Osteoblast (primary cell): ENCODE data around the gene FNBP1L. TPM values are rescaled to one million over a fixed set of nuclear protein-coding genes. Genes with fewer than 3 reads are reported as not detected.
"Not testable (repeated sequence)": the region's sequence is repeated elsewhere in the genome, so short reads cannot be mapped to it uniquely, and the experiment has no call there.

ENCODE experiments used
- DNase-seq: peaks from one replicate; pipeline ENCODE4 v3.0.0; 2011; ENCODE audit warnings: low spot score, mixed read lengths; ENCODE audit not compliant: insufficient read length; ENCODE audit errors: missing footprints
- H2AFZ ChIP-seq: 2 replicates; pipeline ENCODE4 v1.6.0; 2011; ENCODE audit warnings: mild to moderate bottlenecking, low read length
- H3K27ac ChIP-seq: 2 replicates; pipeline ENCODE4 v1.5.1; 2011; ENCODE audit warnings: mild to moderate bottlenecking, low read depth, low read length, moderate library complexity
- H3K27me3 ChIP-seq: 2 replicates; pipeline ENCODE4 v1.6.0; 2012; ENCODE audit warnings: mild to moderate bottlenecking, control low read depth, inconsistent platforms, low read length, moderate library complexity; ENCODE audit not compliant: insufficient read depth
- H3K36me3 ChIP-seq: 2 replicates; pipeline ENCODE4 v1.5.1; 2011; ENCODE audit warnings: mild to moderate bottlenecking, low read length, control low read depth, moderate library complexity; ENCODE audit not compliant: insufficient read depth
- H3K4me1 ChIP-seq: 2 replicates; pipeline ENCODE4 v1.5.1; 2011; ENCODE audit warnings: mild to moderate bottlenecking, low read length, control low read depth, moderate library complexity; ENCODE audit not compliant: insufficient read depth
- H3K4me2 ChIP-seq: 2 replicates; pipeline ENCODE4 v1.6.0; 2011; ENCODE audit warnings: mild to moderate bottlenecking, low read length; ENCODE audit not compliant: insufficient read depth
- H3K4me3 ChIP-seq: fragments of 200-600 bp; sonication (generic); 3 replicates; pipeline ENCODE4 v1.5.1; 2012; ENCODE audit warnings: mild to moderate bottlenecking, low read length, inconsistent platforms; ENCODE audit not compliant: insufficient read depth
- H3K79me2 ChIP-seq: 2 replicates; pipeline ENCODE4 v1.6.0; 2012; ENCODE audit warnings: mild to moderate bottlenecking, low read length, control low read depth, inconsistent platforms; ENCODE audit not compliant: insufficient read depth
- H3K9me3 ChIP-seq: 2 replicates; pipeline ENCODE4 v1.5.1; 2011; ENCODE audit warnings: low read depth, low read length, control low read depth
- H4K20me1 ChIP-seq: 2 replicates; pipeline ENCODE4 v1.6.0; 2012; ENCODE audit warnings: mild to moderate bottlenecking, low read length, control low read depth; ENCODE audit not compliant: insufficient read depth
- total RNA-seq: library from RNA; depleted of rRNA; stranded (reverse); fragments of >200 nt; gene quantifications from 2 replicates; pipeline ENCODE4 v1.2.3, GENCODE V29; 2012
- TF ChIP-seq, protein P1 (sequence below): IDR thresholded peaks from 2 replicates; pipeline ENCODE4 v1.5.1; 2011; ENCODE audit warnings: mild to moderate bottlenecking, low read depth, low read length, moderate library complexity; ENCODE audit errors: extremely low read depth

Gene FNBP1L
- total RNA-seq, 1 donor, result 8.7 TPM

DNA sequence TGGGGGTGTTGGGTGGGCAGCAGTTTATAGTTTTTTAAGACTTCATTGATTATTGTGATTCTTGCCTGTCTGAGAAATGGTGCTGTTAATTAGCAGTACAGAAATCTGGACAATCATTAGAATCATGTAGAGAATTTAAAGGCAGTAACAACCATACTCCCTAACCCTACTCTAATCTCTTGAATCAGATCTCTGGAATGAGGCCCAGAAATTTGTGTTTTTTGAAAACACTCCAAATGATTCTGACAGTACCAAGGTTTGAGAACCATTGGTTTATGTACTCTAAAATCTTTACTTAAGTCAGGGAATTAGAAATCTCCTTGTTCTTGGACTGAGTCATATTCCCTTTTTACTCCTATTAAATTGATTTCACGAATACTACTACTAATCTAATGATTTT is 24.0 kb downstream of the FNBP1L start:
- H3K4me3 ChIP-seq, result no peak overlapping the region
- TF ChIP-seq, protein P1, sequence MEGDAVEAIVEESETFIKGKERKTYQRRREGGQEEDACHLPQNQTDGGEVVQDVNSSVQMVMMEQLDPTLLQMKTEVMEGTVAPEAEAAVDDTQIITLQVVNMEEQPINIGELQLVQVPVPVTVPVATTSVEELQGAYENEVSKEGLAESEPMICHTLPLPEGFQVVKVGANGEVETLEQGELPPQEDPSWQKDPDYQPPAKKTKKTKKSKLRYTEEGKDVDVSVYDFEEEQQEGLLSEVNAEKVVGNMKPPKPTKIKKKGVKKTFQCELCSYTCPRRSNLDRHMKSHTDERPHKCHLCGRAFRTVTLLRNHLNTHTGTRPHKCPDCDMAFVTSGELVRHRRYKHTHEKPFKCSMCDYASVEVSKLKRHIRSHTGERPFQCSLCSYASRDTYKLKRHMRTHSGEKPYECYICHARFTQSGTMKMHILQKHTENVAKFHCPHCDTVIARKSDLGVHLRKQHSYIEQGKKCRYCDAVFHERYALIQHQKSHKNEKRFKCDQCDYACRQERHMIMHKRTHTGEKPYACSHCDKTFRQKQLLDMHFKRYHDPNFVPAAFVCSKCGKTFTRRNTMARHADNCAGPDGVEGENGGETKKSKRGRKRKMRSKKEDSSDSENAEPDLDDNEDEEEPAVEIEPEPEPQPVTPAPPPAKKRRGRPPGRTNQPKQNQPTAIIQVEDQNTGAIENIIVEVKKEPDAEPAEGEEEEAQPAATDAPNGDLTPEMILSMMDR, result no peak
- H3K27me3 ChIP-seq, result no peaks in the 10 kb centered on the region
- peaks cover 11% of the 10 kb centered on the region for H3K4me1 ChIP-seq
- no peak overlapping the region for H3K27ac ChIP-seq
- no peak overlapping the region for H2AFZ ChIP-seq
- H3K9me3 ChIP-seq, result no peaks in the 10 kb centered on the region
- peaks cover 3% of the 10 kb centered on the region for H3K79me2 ChIP-seq
- H3K4me2 ChIP-seq, result peak overlapping the region; percentile 6
- DNase-seq, result peak; percentile 69
- H3K36me3 ChIP-seq, result no peaks in the 10 kb centered on the region
- no peaks in the 10 kb centered on the region for H4K20me1 ChIP-seq

- TF ChIP-seq, protein P1, result no peak
- Histone ChIP-seq H4K20me1 (no peaks in the 10 kb centered on the region), H3K4me2 (no peak overlapping the region), H3K4me3 (no peak overlapping the region), H2AFZ (no peak overlapping the region), H3K27me3 (no peaks in the 10 kb centered on the region), H3K9me3 (no peaks in the 10 kb centered on the region), H3K79me2 (no peaks in the 10 kb centered on the region), H3K4me1 (peaks cover 11% of the 10 kb centered on the region), H3K36me3 (no peaks in the 10 kb centered on the region), H3K27ac (no peak overlapping the region)
- no peak for DNase-seq
Observed at GRCh38 chr1:93474321-93474720, 26.4 kb downstream of the FNBP1L start.

DNA sequence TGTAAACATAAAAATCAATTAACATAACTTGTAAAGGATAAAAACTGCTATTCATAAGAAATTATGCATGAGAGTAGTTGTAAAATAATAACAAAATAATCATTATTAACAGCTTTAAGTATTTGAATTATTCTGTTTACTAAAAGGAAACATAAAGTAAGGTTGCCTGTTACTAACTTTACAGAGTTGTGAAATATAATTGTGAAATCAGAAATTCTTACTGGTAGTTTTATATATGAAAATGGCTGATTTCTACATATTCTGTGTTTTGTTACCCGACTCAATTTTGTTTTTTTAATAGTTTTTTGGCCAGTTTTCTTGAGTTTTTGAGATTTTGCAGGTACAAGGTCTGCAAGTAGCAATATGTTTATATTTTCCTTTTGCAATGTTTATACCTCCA is 27.8 kb downstream of the FNBP1L start:
- Histone ChIP-seq H3K4me3 (no peak overlapping the region), H3K27ac (no peak overlapping the region), H4K20me1 (no peaks in the 10 kb centered on the region), H3K4me1 (peaks cover 11% of the 10 kb centered on the region), H2AFZ (no peak overlapping the region), H3K4me2 (no peak overlapping the region), H3K27me3 (no peaks in the 10 kb centered on the region), H3K9me3 (no peaks in the 10 kb centered on the region), H3K36me3 (no peaks in the 10 kb centered on the region), H3K79me2 (no peaks in the 10 kb centered on the region)
- DNase-seq, result no peak
- TF ChIP-seq, protein P1, result no peak

DNA sequence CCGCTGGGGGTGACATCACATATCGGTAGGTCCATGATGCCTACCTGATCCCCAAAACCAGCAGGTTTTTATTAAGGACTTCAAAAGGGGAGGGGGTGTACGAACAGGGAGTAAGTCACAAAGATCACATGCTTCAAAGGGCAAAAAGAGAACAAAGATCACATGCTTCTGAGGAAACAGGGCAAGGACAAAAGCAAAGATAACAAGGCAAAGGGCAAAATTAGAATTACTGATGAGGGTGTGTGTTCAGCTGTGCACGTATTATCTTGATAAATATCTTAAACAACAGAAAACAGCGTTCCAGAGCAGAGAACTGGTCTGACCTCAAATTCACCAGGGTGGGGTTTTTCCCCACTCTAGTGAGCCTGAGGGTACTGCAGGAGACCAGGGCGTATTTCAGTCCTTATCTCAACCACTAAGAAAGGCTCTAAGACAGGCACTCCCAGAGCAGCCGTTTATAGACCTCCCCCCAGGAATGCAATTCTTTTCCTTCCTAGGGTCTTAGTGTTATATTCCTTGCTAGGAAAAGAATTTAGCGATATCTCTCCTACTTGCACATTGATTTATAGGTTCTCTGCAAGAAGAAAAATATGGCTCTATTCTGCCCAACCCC is 31.3 kb downstream of the FNBP1L start:
- H3K27ac ChIP-seq, H3K4me3 ChIP-seq, H3K9me3 ChIP-seq, H3K36me3 ChIP-seq, H3K27me3 ChIP-seq, DNase-seq, H3K4me1 ChIP-seq, H3K79me2 ChIP-seq, H3K4me2 ChIP-seq, H2AFZ ChIP-seq, H4K20me1 ChIP-seq: not testable (repeated sequence)

GRCh38 chr1:93481899-93482298 is 34.0 kb downstream of the FNBP1L start:
- H3K27me3 ChIP-seq, H3K4me1 ChIP-seq, H3K79me2 ChIP-seq, H3K9me3 ChIP-seq, H3K4me2 ChIP-seq, H3K4me3 ChIP-seq, DNase-seq, H3K36me3 ChIP-seq, H4K20me1 ChIP-seq, H2AFZ ChIP-seq, H3K27ac ChIP-seq: not testable (repeated sequence)
